Rectal smooth muscle tissue (tissue), 1 donor: ENCODE data around the gene SLIT3.

Experiments used
- H3K27ac ChIP-seq: one replicate; pipeline ENCODE4 v1.7.0; 2013; ENCODE audit warnings: low read depth, low read length, inconsistent platforms
- H3K27me3 ChIP-seq: one replicate; pipeline ENCODE4 v1.7.0; 2013; ENCODE audit warnings: low read length; ENCODE audit not compliant: control insufficient read depth, insufficient read depth
- H3K36me3 ChIP-seq: one replicate; pipeline ENCODE4 v1.7.0; 2013; ENCODE audit warnings: low read length; ENCODE audit not compliant: control insufficient read depth, insufficient read depth
- H3K4me1 ChIP-seq: one replicate; pipeline ENCODE4 v1.7.0; 2013; ENCODE audit warnings: low read length; ENCODE audit not compliant: control insufficient read depth, insufficient read depth
- H3K4me3 ChIP-seq: one replicate; pipeline ENCODE4 v1.7.0; 2013; ENCODE audit warnings: low read length
- H3K9ac ChIP-seq: one replicate; pipeline ENCODE4 v1.7.0; 2013; ENCODE audit warnings: low read length

The SLIT3 gene

GRCh38 chr5:168765551-168766425, 535.2 kb downstream of the SLIT3 start:
- no peaks in the 10 kb centered on the region for H3K4me1 ChIP-seq
- H3K9ac ChIP-seq: no peak overlapping the region
- H3K36me3 ChIP-seq: no peaks in the 10 kb centered on the region
- no peaks in the 10 kb centered on the region for H3K27me3 ChIP-seq
- no peak overlapping the region for H3K27ac ChIP-seq
- no peak overlapping the region for H3K4me3 ChIP-seq

DNA sequence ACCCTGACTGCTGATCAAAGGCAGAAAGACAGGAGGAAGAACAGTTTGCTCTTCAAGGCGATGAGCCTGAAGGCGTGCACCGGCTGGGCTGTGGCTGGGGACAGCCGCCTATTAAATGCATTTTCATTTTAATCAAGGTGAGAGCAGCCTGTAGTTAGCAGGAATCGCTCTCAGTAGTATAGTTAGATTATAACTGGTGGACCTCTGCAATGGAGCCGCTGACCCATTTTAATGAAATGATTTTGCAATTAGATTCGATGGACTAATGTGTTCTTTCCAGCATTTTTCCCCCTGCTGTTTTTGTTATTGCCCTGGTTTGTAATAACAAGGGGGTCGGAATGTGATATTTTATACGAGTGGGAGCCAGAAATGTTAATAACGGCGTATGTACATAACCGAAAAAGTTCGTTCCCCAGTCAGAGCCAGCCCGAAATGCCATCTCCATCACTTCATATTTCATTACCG, 535.8 kb downstream of the SLIT3 start:
- Histone ChIP-seq H3K27ac (no peak overlapping the region), H3K36me3 (no peaks in the 10 kb centered on the region), H3K4me3 (no peak overlapping the region), H3K27me3 (no peaks in the 10 kb centered on the region), H3K9ac (no peak overlapping the region), H3K4me1 (no peaks in the 10 kb centered on the region)

GRCh38 chr5:168756453-168757391, 544.2 kb downstream of the SLIT3 start:
- Histone ChIP-seq H3K4me3 (no peak overlapping the region), H3K27me3 (no peaks in the 10 kb centered on the region), H3K36me3 (no peaks in the 10 kb centered on the region), H3K4me1 (no peaks in the 10 kb centered on the region), H3K9ac (no peak overlapping the region), H3K27ac (no peak overlapping the region)

DNA sequence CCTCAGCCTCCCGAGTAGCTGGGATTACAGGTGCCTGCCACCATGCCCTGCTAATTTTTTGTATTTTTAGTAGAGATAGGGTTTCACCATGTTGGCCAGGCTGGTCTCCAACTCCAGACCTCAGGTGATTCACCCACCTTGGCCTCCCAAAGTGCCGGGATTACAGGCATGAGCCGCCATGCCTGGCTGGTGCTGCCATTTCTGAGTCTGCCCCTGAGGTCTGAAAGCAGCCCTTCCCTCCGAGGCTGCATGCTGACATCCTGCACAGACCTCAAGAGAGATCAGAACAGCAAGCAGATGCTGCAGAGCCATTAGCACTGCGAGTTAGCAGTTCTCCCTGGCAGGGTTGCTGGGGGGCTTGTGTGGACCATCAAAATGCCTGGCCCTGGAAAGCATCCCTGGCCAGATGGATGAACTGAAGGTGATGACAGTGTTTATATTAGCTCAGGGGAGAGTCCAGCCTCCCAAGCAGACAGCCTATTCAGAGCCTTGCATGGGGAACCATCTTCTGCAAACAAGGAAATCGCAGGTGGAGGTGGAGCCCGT, 545.3 kb downstream of the SLIT3 start:
- Histone ChIP-seq H3K27ac (no peak overlapping the region), H3K36me3 (no peaks in the 10 kb centered on the region), H3K9ac (no peak overlapping the region), H3K4me3 (no peak overlapping the region), H3K4me1 (no peaks in the 10 kb centered on the region), H3K27me3 (no peaks in the 10 kb centered on the region)

DNA sequence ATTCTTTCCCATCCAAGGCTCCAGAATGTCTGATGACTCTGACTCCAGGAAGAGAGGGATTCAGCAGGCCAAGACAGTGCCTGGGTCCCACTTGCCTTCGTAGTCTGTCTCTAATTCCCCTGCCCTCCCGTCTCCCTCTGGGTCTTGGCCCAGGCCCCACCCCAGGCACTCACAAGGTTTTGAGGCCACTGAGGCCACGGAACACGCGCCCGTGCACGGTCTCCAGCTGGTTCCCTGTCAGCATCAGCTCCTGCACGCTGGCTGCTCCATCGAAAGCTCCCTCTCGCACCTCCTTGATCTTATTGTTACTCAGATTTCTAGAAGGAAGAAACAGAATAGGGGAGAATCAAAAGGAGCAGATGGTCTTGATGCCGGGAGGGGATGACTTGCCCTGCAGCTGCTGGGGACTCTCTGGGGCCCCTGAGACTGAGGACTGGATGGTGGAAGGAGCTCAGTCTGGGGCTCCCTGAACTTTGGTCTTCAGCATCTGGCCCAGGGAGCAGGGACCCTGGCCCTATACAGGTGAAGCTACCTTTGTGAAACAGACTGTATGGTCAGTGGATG, 547.2 kb downstream of the SLIT3 start:
- no peaks in the 10 kb centered on the region for H3K27me3 ChIP-seq
- H3K36me3 ChIP-seq: no peaks in the 10 kb centered on the region
- H3K27ac ChIP-seq: no peak overlapping the region
- H3K9ac ChIP-seq: no peak overlapping the region
- H3K4me3 ChIP-seq: no peak overlapping the region
- no peaks in the 10 kb centered on the region for H3K4me1 ChIP-seq

DNA sequence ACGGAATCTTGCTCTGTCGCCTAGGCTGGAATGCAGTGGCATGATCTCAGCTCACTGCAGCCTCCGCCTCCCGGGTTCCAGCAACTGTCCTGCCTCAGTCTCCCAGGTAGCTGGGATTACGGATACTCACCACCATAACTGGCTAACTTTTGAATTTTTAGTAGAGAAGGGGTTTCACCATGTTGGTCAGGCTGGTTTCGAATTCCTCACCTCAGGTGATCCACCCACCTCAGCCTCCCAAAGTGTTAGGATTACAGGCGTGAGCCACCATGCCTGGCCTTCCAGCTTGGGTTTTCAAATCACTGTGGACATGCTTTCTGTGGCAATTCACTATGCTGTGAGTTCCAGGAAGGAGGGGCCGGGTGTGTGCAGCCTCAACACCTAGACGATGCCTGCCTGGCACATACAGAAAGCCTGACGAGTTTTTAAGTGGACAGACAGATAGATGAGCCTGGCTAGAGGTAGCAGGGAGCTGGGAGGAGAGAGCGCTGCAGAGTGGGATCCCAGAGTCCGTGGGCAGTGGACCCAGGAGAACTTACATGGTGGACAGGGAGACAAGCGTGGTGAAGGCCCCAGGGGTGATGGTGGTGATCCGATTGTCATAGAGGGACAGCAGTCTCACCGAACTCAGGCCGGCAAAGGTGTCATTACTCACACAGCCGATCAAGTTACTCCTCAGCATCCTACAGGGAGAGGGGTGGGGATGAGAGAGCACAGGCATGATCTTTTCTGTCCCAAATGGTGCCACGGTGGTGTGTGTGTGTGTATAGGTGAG, 548.3 kb downstream of the SLIT3 start:
- no peak overlapping the region for H3K4me3 ChIP-seq
- H3K4me1 ChIP-seq: no peaks in the 10 kb centered on the region
- no peak overlapping the region for H3K9ac ChIP-seq
- no peaks in the 10 kb centered on the region for H3K27me3 ChIP-seq
- H3K27ac ChIP-seq: no peak overlapping the region
- H3K36me3 ChIP-seq: no peaks in the 10 kb centered on the region

DNA sequence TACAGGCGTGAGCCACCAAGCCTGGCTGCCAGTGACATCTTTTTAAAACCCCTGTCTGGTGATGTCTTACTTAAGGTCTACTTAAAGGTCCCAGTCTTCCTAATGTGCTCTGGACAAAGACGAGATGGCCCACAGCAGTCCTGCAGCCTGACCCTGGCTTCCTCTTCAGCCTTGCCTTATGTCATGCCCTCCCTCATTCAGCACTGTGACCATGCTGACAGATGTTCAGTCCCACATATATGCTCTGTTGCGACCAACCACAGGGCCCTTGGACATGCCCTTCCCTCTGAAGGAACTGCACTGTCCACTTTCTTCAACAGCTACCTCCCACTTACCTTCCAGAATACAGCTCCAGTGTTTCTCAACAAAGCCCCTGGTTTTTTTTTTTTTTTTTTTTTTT, 548.9 kb downstream of the SLIT3 start:
- Histone ChIP-seq H3K27ac (no peak overlapping the region), H3K36me3 (no peaks in the 10 kb centered on the region), H3K4me3 (no peak overlapping the region), H3K27me3 (no peaks in the 10 kb centered on the region), H3K4me1 (no peaks in the 10 kb centered on the region), H3K9ac (no peak overlapping the region)

GRCh38 chr5:168750926-168751325, 550.0 kb downstream of the SLIT3 start:
- no peaks in the 10 kb centered on the region for H3K27me3 ChIP-seq
- no peak overlapping the region for H3K4me3 ChIP-seq
- H3K4me1 ChIP-seq: no peaks in the 10 kb centered on the region
- no peak overlapping the region for H3K9ac ChIP-seq
- H3K27ac ChIP-seq: no peak overlapping the region
- no peaks in the 10 kb centered on the region for H3K36me3 ChIP-seq

DNA sequence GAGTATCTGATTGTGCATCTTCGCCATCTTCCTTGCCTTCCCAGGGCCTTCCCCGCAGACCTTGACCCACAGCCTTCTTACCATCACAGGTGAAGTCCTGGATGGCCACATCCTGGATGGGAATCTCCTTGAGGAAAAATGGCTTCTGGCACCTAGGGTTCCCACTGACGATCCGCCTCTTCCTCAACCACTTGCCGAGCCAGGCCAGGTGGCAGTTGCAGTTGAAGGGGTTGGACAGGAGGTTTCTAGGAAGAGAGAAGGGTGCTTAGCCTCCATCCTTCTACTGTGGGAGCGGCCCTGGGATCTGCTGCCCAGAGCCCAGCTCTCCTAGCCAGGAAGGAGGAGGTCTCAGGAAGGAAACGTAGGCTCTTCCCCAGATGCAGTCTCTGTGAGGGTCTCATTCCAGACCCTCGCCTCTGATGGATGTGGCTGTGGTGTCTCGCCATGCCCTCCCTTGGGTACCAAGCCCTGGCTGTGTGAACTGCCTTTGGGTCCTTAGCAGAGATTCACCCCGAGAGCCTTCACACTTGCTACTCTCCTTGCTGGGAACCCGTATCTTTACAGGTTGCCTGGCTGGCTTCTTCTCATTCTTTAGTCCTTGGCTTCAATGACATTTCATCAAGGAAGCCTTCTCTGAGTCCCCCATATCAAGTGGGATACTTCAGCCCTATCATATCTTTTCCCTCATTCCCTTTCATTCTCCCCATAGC, 551.4 kb downstream of the SLIT3 start:
- no peak overlapping the region for H3K27ac ChIP-seq
- H3K36me3 ChIP-seq: no peaks in the 10 kb centered on the region
- no peaks in the 10 kb centered on the region for H3K4me1 ChIP-seq
- no peaks in the 10 kb centered on the region for H3K27me3 ChIP-seq
- H3K9ac ChIP-seq: no peak overlapping the region
- H3K4me3 ChIP-seq: no peak overlapping the region

GRCh38 chr5:168747987-168748777, 552.8 kb downstream of the SLIT3 start:
- Histone ChIP-seq H3K4me1 (no peaks in the 10 kb centered on the region), H3K36me3 (no peaks in the 10 kb centered on the region), H3K4me3 (no peak overlapping the region), H3K27me3 (no peaks in the 10 kb centered on the region), H3K9ac (no peak overlapping the region), H3K27ac (no peak overlapping the region)
